Epithelial cell of esophagus (primary cell): Measurements from ENCODE around the gene SERTAD1.
A peak's percentile ranks its signal among the peaks of the same experiment; 100 is the strongest.

Source experiments
- DNase-seq: peaks from one replicate; pipeline ENCODE4 v3.0.0; 2010; ENCODE audit warnings: low read depth
- H3K4me3 ChIP-seq: 2 replicates; pipeline ENCODE4 v1.5.1; 2011; ENCODE audit warnings: mild to moderate bottlenecking, low read length, control low read depth
- CTCF ChIP-seq: IDR thresholded peaks from 2 replicates; pipeline ENCODE4 v1.5.1; 2011; ENCODE audit warnings: low read depth, mild to moderate bottlenecking, low read length, control low read depth, inconsistent platforms; ENCODE audit not compliant: insufficient read depth; ENCODE audit errors: missing control alignments

The SERTAD1 gene

GRCh38 chr19:40381321-40381720 lies 44.5 kb downstream of the SERTAD1 start:
- DNase-seq: no peak
- no peak overlapping the region for H3K4me3 ChIP-seq
- no peak for TF ChIP-seq CTCF

GRCh38 chr19:40380199-40381037 lies 45.4 kb downstream of the SERTAD1 start:
- no peak for TF ChIP-seq CTCF
- H3K4me3 ChIP-seq: no peak overlapping the region
- DNase-seq: no peak

GRCh38 chr19:40379446-40380198 lies 46.2 kb downstream of the SERTAD1 start:
- H3K4me3 ChIP-seq: no peak overlapping the region
- TF ChIP-seq CTCF: no peak
- no peak for DNase-seq

- peak; percentile 10 for DNase-seq
- no peak overlapping the region for H3K4me3 ChIP-seq
- TF ChIP-seq CTCF: peak; percentile 10
These were observed 47.3 kb downstream of the SERTAD1 start for GRCh38 chr19:40378509-40378908.

- H3K4me3 ChIP-seq: no peak overlapping the region
- DNase-seq: no peak
- no peak for TF ChIP-seq CTCF
These were observed 47.9 kb downstream of the SERTAD1 start for GRCh38 chr19:40377876-40378385.

- no peak overlapping the region for H3K4me3 ChIP-seq
- no peak for TF ChIP-seq CTCF
- no peak for DNase-seq
These were observed 49.4 kb downstream of the SERTAD1 start for GRCh38 chr19:40376286-40376862.
